Immature natural killer cell (primary cell): ENCODE results near the gene KLHL22. TPM values are rescaled to one million over a fixed set of nuclear protein-coding genes. Genes with fewer than 3 reads are reported as not detected.
"Not testable (repeated sequence)": the region's sequence is repeated elsewhere in the genome, so short reads cannot be mapped to it uniquely, and the experiment has no call there.

Source experiments
- DNase-seq, 3 donors: peaks; one replicate each; pipeline ENCODE4 v3.0.0; 2022; ENCODE audit warnings: mixed read lengths in 1 of 3
- H3K27ac Mint-ChIP-seq, 6 donors: one replicate each; pipeline ENCODE4 v1.8.0; 2020; ENCODE audit warnings: mixed read lengths in 6 of 6, mild to moderate bottlenecking in 5 of 6, inconsistent platforms in 4 of 6, moderate library complexity in 3 of 6
- H3K27me3 Mint-ChIP-seq, 3 donors: one replicate each; pipeline ENCODE4 v1.8.0; 2020 to 2021; ENCODE audit warnings: low read depth in 3 of 3, mild to moderate bottlenecking in 3 of 3, mixed read lengths in 3 of 3, moderate library complexity in 3 of 3, inconsistent platforms in 1 of 3
- H3K36me3 Mint-ChIP-seq, 3 donors: one replicate each; pipeline ENCODE4 v1.8.0; 2020; ENCODE audit warnings: mixed read lengths in 3 of 3, inconsistent platforms in 2 of 3, mild to moderate bottlenecking in 2 of 3
- H3K4me1 Mint-ChIP-seq, 2 donors: one replicate each; pipeline ENCODE4 v1.8.0; 2020; ENCODE audit warnings: inconsistent platforms in 2 of 2, mild to moderate bottlenecking in 2 of 2, mixed read lengths in 2 of 2, moderate library complexity in 1 of 2
- H3K4me3 Mint-ChIP-seq, 5 donors: one replicate each; pipeline ENCODE4 v1.8.0; 2020; ENCODE audit warnings: mild to moderate bottlenecking in 5 of 5, mixed read lengths in 5 of 5, inconsistent platforms in 3 of 5, moderate library complexity in 3 of 5
- H3K9me3 Mint-ChIP-seq, 6 donors: one replicate each; pipeline ENCODE4 v1.8.0; 2020; ENCODE audit warnings: mild to moderate bottlenecking in 6 of 6, mixed read lengths in 6 of 6, inconsistent platforms in 4 of 6, moderate library complexity in 3 of 6
- polyA plus RNA-seq, 3 donors: library from polyadenylated mRNA; unstranded; fragments of 300-500 nt; fragmentation: Illumina TruSeq; gene quantifications; one replicate each; pipeline ENCODE4 v1.2.3, GENCODE V29; 2021

The KLHL22 gene
- 10 to 100 TPM; 12.8 to 26.3 (median 26.1) TPM for polyA plus RNA-seq

- peak within 1 kb of the TSS; percentile 88 to 98 (median 94) for H3K27ac Mint-ChIP-seq
- no peaks in the 10 kb centered on the region for H3K9me3 Mint-ChIP-seq
- H3K4me3 Mint-ChIP-seq, result peak within 1 kb of the TSS; percentile 87 to 95 (median 95)
- no peaks in the 10 kb centered on the region for H3K36me3 Mint-ChIP-seq
- peaks cover 25 to 30% of the 10 kb centered on the region in 2 donors for H3K4me1 Mint-ChIP-seq
- DNase-seq, result peak; percentile 34 to 45 (median 39)
- H3K27me3 Mint-ChIP-seq, result peaks cover 0 to 3% (median 0%) of the 10 kb centered on the region in 3 donors
These were observed at the start of gene KLHL22 for GRCh38 chr22:20494978-20495860. KLHL22 (minus strand) TSS chr22:20495795; CDS start chr22:20489211, 6,584 bp downstream.

GRCh38 chr22:20545318-20545634 lies 49.7 kb upstream of the KLHL22 start:
- DNase-seq, H3K9me3 Mint-ChIP-seq, H3K27me3 Mint-ChIP-seq: not testable (repeated sequence)
- Mint-ChIP-seq H3K27ac (peak overlapping the region; percentile 74 to 95 (median 90)), H3K4me1 (peaks cover 54 to 68% of the 10 kb centered on the region in 2 donors), H3K4me3 (peak overlapping the region in 2 of 5 donors; percentile 31 to 38), H3K36me3 (peaks cover 13 to 17% (median 16%) of the 10 kb centered on the region in 3 donors)

DNA sequence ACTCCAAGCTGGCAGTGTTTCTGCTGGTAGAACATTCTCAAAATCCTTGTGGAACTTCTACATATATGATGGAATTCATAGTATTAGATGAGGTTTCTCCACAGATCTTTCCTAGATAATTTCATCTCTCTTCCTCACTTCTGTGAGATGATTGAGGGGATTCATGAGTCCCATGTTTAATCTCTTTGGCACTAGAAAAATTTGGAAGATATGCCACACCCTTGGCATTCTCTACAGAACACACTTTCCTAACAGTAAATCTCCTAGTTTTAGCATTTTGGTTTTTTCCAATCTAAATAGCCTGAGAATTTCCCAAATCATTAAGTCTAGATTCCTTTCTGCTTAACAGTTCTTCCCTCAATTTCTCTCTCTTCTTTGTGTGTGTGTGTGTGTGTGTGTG lies 47.1 kb upstream of the KLHL22 start:
- Mint-ChIP-seq H3K27ac (peak overlapping the region; percentile 34 to 92 (median 76)), H3K4me3 (no peak overlapping the region), H3K27me3 (peaks cover 0 to 4% (median 3%) of the 10 kb centered on the region in 3 donors), H3K9me3 (no peaks in the 10 kb centered on the region), H3K4me1 (peaks cover 33 to 54% of the 10 kb centered on the region in 2 donors), H3K36me3 (peaks cover 13 to 26% (median 17%) of the 10 kb centered on the region in 3 donors)
- DNase-seq, result no peak

GRCh38 chr22:20542055-20542454 lies 46.5 kb upstream of the KLHL22 start:
- peaks cover 16 to 29% (median 17%) of the 10 kb centered on the region in 3 donors for H3K36me3 Mint-ChIP-seq
- peaks cover 1 to 4% (median 3%) of the 10 kb centered on the region in 3 donors for H3K27me3 Mint-ChIP-seq
- no peak overlapping the region for H3K4me3 Mint-ChIP-seq
- peaks cover 40 to 57% of the 10 kb centered on the region in 2 donors for H3K4me1 Mint-ChIP-seq
- no peak for DNase-seq
- peak overlapping the region; percentile 5 to 92 (median 64) for H3K27ac Mint-ChIP-seq
- H3K9me3 Mint-ChIP-seq, result no peaks in the 10 kb centered on the region

DNA sequence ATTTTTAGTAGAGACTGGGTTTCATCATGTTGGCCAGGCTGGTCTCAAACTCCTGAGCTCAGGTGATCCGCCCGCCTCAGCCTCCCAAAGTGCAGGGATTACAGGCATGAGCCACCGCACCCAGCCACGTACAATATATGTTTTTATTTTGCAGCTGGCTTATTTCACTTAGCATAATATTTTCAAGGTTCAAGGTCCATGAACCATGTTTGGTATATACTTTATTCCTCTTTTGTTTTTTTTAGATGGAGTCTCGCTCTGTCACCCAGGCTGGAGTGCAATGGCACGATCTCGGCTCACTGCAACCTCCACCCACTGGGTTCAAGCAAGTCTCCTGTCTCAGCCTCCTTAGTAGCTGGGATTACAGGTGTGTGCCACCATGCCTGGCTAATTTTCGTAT lies 43.3 kb upstream of the KLHL22 start:
- not testable (repeated sequence) for H3K27me3 Mint-ChIP-seq, DNase-seq, H3K27ac Mint-ChIP-seq, H3K4me3 Mint-ChIP-seq, H3K9me3 Mint-ChIP-seq
- Mint-ChIP-seq H3K4me1 (peaks cover 36 to 54% of the 10 kb centered on the region in 2 donors), H3K36me3 (peaks cover 11 to 20% (median 11%) of the 10 kb centered on the region in 3 donors)

DNA sequence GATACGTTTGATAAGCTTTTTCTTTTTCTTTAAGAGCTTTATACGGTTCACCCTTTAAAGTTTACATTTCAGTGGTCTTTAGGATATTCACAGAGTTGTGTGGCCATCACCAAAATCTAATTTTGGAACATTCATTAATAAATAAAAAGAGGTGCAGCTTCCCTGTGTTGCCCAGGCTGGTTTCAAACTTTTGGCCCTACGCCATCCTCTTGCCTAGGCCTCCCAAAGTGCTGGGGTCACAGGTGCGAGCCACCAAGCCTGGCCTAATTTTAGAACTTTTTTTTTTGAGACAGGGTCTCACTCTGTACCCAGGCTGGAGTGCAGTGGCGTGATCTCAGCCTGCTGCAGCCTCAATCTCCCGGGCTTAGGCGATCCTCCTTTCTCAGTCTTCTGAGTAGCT lies 42.4 kb upstream of the KLHL22 start:
- peak overlapping the region in 3 of 6 donors; percentile 48 to 69 (median 49) for H3K27ac Mint-ChIP-seq

DNA sequence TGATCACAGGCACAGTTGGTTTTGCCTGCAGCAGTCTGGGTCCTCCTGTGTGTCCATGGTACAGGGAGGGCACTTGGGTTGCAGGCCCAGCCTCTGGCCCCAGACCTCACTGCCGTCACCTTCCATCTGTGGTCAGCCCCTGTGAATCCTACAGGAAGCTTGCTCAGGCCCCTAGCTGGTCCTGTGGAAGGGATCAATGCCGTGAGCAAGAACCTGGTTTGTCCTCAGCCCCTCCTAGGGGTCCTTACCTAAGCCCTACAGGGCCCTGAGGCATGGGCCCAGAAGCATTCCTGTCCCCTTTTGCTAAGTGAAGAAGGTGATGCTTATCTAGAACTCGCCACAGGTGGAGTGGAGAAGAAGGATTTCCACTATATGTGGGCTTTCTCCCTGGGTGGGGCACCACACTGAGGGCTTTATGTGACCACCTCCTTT lies 41.7 kb upstream of the KLHL22 start:
- Mint-ChIP-seq H3K36me3 (peaks cover 5 to 13% (median 6%) of the 10 kb centered on the region in 3 donors), H3K4me3 (no peak overlapping the region), H3K9me3 (no peaks in the 10 kb centered on the region), H3K4me1 (peaks cover 48 to 59% of the 10 kb centered on the region in 2 donors), H3K27me3 (peaks cover 0 to 4% (median 0%) of the 10 kb centered on the region in 3 donors), H3K27ac (peak overlapping the region; percentile 18 to 75 (median 67))
- DNase-seq, result no peak

More for the DNA sequence above, 42.4 kb upstream of the KLHL22 start:
- peaks cover 44 to 58% of the 10 kb centered on the region in 2 donors for H3K4me1 Mint-ChIP-seq
- no peak for DNase-seq
- H3K9me3 Mint-ChIP-seq, result no peaks in the 10 kb centered on the region
- H3K36me3 Mint-ChIP-seq, result peaks cover 8 to 17% (median 11%) of the 10 kb centered on the region in 3 donors
- peaks cover 0 to 4% (median 0%) of the 10 kb centered on the region in 3 donors for H3K27me3 Mint-ChIP-seq
- no peak overlapping the region for H3K4me3 Mint-ChIP-seq

- peaks cover 54 to 64% of the 10 kb centered on the region in 2 donors for H3K4me1 Mint-ChIP-seq
- peak overlapping the region in 1 of 5 donors; percentile 2 for H3K4me3 Mint-ChIP-seq
- peaks cover 0 to 13% (median 3%) of the 10 kb centered on the region in 3 donors for H3K36me3 Mint-ChIP-seq
These were observed 41.2 kb upstream of the KLHL22 start for GRCh38 chr22:20536590-20537324.

DNA sequence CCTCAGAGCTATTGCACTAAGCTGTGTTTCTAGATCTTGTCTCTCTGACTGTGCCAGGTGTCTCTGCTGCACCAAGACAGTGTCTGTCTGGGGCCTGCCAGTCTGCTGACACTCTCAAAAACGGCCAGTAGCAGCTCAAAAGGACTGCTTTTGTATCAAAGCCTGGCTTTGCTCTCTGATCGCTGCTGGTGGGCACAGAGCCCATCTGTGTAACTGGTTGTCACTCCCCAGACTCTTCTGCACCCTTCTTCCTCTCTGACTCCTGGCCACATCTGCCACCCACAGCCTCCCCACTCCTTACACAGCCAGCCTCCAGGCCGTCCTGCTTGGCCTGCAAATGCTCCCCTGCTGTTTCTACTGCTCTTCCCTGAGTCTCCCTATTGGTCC lies 38.3 kb upstream of the KLHL22 start:
- peak overlapping the region; percentile 44 to 84 (median 59) for H3K4me3 Mint-ChIP-seq
- peaks cover 0 to 4% (median 2%) of the 10 kb centered on the region in 3 donors for H3K27me3 Mint-ChIP-seq
- peak overlapping the region; percentile 86 to 96 (median 89) for H3K27ac Mint-ChIP-seq
- H3K36me3 Mint-ChIP-seq, result peaks cover 0 to 5% (median 3%) of the 10 kb centered on the region in 3 donors
- no peaks in the 10 kb centered on the region for H3K9me3 Mint-ChIP-seq
- DNase-seq, result no peak
- H3K4me1 Mint-ChIP-seq, result peaks cover 70 to 78% of the 10 kb centered on the region in 2 donors

More at GRCh38 chr22:20536590-20537324, 41.2 kb upstream of the KLHL22 start:
- DNase-seq, result no peak
- H3K9me3 Mint-ChIP-seq, result no peaks in the 10 kb centered on the region
- peaks cover 0 to 4% (median 0%) of the 10 kb centered on the region in 3 donors for H3K27me3 Mint-ChIP-seq
- peak overlapping the region; percentile 18 to 86 (median 66) for H3K27ac Mint-ChIP-seq

- Mint-ChIP-seq H3K27ac (peak overlapping the region; percentile 86 to 96 (median 89)), H3K36me3 (peaks cover under 1 to 5% (median 3%) of the 10 kb centered on the region in 3 donors), H3K27me3 (peaks cover 0 to 4% (median 2%) of the 10 kb centered on the region in 3 donors), H3K4me1 (peaks cover 70 to 84% of the 10 kb centered on the region in 2 donors), H3K9me3 (no peaks in the 10 kb centered on the region), H3K4me3 (peak overlapping the region; percentile 58 to 84 (median 62))
- DNase-seq, result no peak
These were observed 37.7 kb upstream of the KLHL22 start for GRCh38 chr22:20533095-20533878.

DNA sequence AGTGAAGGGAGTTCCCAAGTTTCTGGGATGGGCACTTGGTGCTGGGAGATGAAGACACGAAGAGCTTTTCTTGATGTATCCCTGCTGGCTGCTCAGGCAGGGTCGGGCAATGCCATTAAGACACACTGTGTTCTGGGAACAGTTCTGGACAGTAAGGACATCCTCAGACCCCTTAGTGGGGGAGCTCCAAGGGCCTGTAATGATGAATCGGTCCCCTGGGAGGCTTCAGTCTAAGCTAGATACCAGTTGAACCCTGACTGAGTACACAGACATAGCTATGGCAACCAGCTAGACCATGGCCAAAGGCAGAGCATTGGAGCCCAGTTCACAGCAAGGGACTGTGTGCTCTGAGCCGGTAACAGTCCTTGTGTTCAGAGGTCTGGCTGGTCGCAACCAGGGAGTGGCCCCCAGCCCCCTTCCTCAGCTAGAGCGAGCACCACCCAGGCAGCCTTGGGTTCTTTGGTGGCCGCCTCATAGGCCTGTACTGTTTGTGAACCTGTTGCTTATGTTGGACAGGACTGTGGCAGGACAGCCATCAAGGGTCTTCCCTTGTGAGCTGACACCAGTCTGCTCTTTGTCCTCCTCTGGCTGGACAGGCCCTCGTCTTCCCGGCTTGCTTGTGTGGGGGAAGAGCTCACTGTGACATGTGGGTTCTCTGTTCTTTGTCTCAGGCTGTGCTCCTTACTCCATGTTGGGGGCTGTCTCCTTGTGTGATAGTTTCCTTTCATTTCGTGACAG lies 36.8 kb upstream of the KLHL22 start:
- Mint-ChIP-seq H3K27ac (peak overlapping the region; percentile 86 to 96 (median 89)), H3K4me1 (peaks cover 69 to 85% of the 10 kb centered on the region in 2 donors), H3K27me3 (peaks cover 0 to 4% (median 2%) of the 10 kb centered on the region in 3 donors), H3K9me3 (no peaks in the 10 kb centered on the region), H3K4me3 (peak overlapping the region; percentile 58 to 84 (median 62)), H3K36me3 (peaks cover under 1 to 5% (median 5%) of the 10 kb centered on the region in 3 donors)
- DNase-seq, result no peak

DNA sequence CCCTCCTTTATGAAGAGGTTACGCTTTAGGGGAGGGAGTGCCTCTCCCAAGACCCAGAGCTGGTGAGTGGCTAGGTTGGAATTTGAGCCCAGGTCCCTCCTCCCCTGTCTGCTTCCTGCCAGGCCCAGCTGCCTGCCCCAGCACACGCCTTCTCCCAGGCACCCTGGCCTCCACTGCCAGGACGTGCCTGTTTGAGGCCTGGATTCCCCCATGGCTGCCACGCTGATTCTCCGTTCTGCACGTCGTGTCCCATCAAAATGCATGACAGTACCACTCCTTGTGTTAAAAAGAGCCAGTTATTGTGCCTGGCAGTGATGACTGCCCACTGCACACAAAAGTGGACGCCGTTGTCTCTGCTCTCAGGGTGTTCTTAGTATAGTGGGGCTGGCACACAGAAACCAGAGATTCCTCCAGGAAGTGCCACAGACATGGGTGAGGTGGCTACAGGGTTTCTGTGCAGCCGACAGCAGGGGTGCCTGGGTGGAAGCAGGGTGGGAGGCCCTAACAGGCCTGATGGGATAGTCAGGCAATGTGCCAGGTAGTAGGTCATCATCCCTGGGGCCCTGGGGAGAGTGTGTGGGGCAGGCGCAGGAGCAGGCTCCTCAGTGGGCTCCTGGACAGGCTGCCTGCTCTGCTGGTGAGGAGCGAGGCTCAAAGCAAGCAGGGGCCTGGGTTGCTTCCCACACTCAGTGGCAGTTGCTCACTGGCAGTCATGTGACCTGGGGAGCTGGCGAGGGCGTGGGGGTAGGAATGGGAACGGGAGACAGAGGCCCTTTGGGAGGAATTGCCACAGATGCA lies 36.0 kb upstream of the KLHL22 start:
- Mint-ChIP-seq H3K27ac (peak overlapping the region; percentile 84 to 96 (median 89)), H3K27me3 (peaks cover 0 to 3% (median 0%) of the 10 kb centered on the region in 3 donors), H3K9me3 (no peaks in the 10 kb centered on the region), H3K36me3 (peaks cover 0 to 11% (median 5%) of the 10 kb centered on the region in 3 donors), H3K4me3 (peak overlapping the region in 3 of 5 donors; percentile 9 to 42 (median 25)), H3K4me1 (peaks cover 67 to 84% of the 10 kb centered on the region in 2 donors)
- DNase-seq, result no peak
